NT2/D1 (cell line): Measurements from ENCODE around the gene IL18.
"Not testable (repeated sequence)": the region's sequence is repeated elsewhere in the genome, so short reads cannot be mapped to it uniquely, and the experiment has no call there.

Experiments
- DNase-seq: peaks from one replicate; pipeline ENCODE4 v3.0.0-alpha.2; 2011; ENCODE audit warnings: low read depth, low spot score
- H3K27me3 ChIP-seq: 2 replicates; pipeline ENCODE4 v1.6.0; 2011; ENCODE audit warnings: mild to moderate bottlenecking; ENCODE audit not compliant: insufficient read length, insufficient read depth
- H3K36me3 ChIP-seq: 2 replicates; pipeline ENCODE4 v1.6.1; 2011; ENCODE audit warnings: mild to moderate bottlenecking, low read length, mixed read lengths; ENCODE audit not compliant: insufficient read depth, insufficient read length
- H3K4me1 ChIP-seq: 2 replicates; pipeline ENCODE4 v1.5.1; 2011; ENCODE audit not compliant: insufficient read depth, insufficient read length
- H3K4me3 ChIP-seq: 2 replicates; pipeline ENCODE4 v1.5.1; 2011; ENCODE audit warnings: low read depth; ENCODE audit not compliant: insufficient read length
- H3K9ac ChIP-seq: 2 replicates; pipeline ENCODE4 v1.6.0; 2011; ENCODE audit warnings: low read depth; ENCODE audit not compliant: insufficient read length
- H3K9me3 ChIP-seq: 2 replicates; pipeline ENCODE4 v1.5.1; 2011; ENCODE audit warnings: mild to moderate bottlenecking, low read length; ENCODE audit not compliant: insufficient read depth
- SUZ12 ChIP-seq: IDR thresholded peaks from 2 replicates; pipeline ENCODE4 v1.6.1; 2011; ENCODE audit not compliant: insufficient read length, insufficient read depth; ENCODE audit errors: extremely low read depth
- YY1 ChIP-seq: IDR thresholded peaks from 2 replicates; pipeline ENCODE4 v1.6.1; 2011; ENCODE audit not compliant: insufficient read length, insufficient read depth
- ZNF274 ChIP-seq: IDR thresholded peaks from 2 replicates; pipeline ENCODE4 v1.6.1; 2011; ENCODE audit warnings: mild to moderate bottlenecking, low read depth, low read length

IL18 gene

GRCh38 chr11:112167145-112167544, 3.3 kb upstream of the IL18 start, which contains the start of gene TEX12:
Gene TEX12 (plus strand): TSS chr11:112167372. CDS start chr11:112169269, 1,897 bp downstream.
- no peak within 1 kb of the TSS for H3K9ac ChIP-seq
- no peak for DNase-seq
- H3K36me3 ChIP-seq, result no peaks in the 10 kb centered on the region
- no peak for TF ChIP-seq YY1
- no peak for TF ChIP-seq SUZ12
- no peak for TF ChIP-seq ZNF274
- H3K4me3 ChIP-seq, result no peak within 1 kb of the TSS
- no peaks in the 10 kb centered on the region for H3K9me3 ChIP-seq
- H3K27me3 ChIP-seq, result no peaks in the 10 kb centered on the region
- no peaks in the 10 kb centered on the region for H3K4me1 ChIP-seq

GRCh38 chr11:112166562-112166961, 2.7 kb upstream of the IL18 start:
- no peak overlapping the region for H3K4me3 ChIP-seq
- H3K9me3 ChIP-seq, result no peaks in the 10 kb centered on the region
- no peaks in the 10 kb centered on the region for H3K36me3 ChIP-seq
- no peaks in the 10 kb centered on the region for H3K27me3 ChIP-seq
- no peaks in the 10 kb centered on the region for H3K4me1 ChIP-seq
- TF ChIP-seq ZNF274 (no peak), YY1 (no peak), SUZ12 (no peak)
- no peak overlapping the region for H3K9ac ChIP-seq
- DNase-seq, result no peak

- H3K9me3 ChIP-seq, result no peaks in the 10 kb centered on the region
- no peaks in the 10 kb centered on the region for H3K27me3 ChIP-seq
- no peak for TF ChIP-seq YY1
- TF ChIP-seq ZNF274, result no peak
- no peak for TF ChIP-seq SUZ12
- no peak for DNase-seq
- no peak overlapping the region for H3K4me3 ChIP-seq
- H3K9ac ChIP-seq, result no peak overlapping the region
- no peaks in the 10 kb centered on the region for H3K36me3 ChIP-seq
- no peaks in the 10 kb centered on the region for H3K4me1 ChIP-seq
These were observed 1.2 kb upstream of the IL18 start for GRCh38 chr11:112165049-112165448.

- Histone ChIP-seq H3K27me3 (no peaks in the 10 kb centered on the region), H3K9ac (no peak overlapping the region), H3K4me1 (no peaks in the 10 kb centered on the region), H3K36me3 (no peaks in the 10 kb centered on the region), H3K9me3 (no peaks in the 10 kb centered on the region), H3K4me3 (no peak overlapping the region)
- DNase-seq, result no peak
- no peak for TF ChIP-seq ZNF274
- no peak for TF ChIP-seq SUZ12
- no peak for TF ChIP-seq YY1
These were observed 940 bp downstream of the IL18 start for GRCh38 chr11:112162761-112163546.

GRCh38 chr11:112162200-112162599, 1.7 kb downstream of the IL18 start:
- H3K9me3 ChIP-seq, DNase-seq, H3K27me3 ChIP-seq, H3K36me3 ChIP-seq, H3K4me3 ChIP-seq, H3K9ac ChIP-seq, H3K4me1 ChIP-seq: not testable (repeated sequence)

- DNase-seq, result no peak
- no peaks in the 10 kb centered on the region for H3K4me1 ChIP-seq
These were observed 2.9 kb downstream of the IL18 start for GRCh38 chr11:112161012-112161411.

GRCh38 chr11:112160091-112160848, 3.6 kb downstream of the IL18 start:
- no peaks in the 10 kb centered on the region for H3K27me3 ChIP-seq
- no peak overlapping the region for H3K4me3 ChIP-seq
- H3K4me1 ChIP-seq, result no peaks in the 10 kb centered on the region
- no peaks in the 10 kb centered on the region for H3K36me3 ChIP-seq
- no peak for DNase-seq
- no peaks in the 10 kb centered on the region for H3K9me3 ChIP-seq
- TF ChIP-seq ZNF274, result no peak
- no peak for TF ChIP-seq YY1
- no peak for TF ChIP-seq SUZ12
- no peak overlapping the region for H3K9ac ChIP-seq

More at GRCh38 chr11:112161012-112161411, 2.9 kb downstream of the IL18 start:
- Histone ChIP-seq H3K27me3 (no peaks in the 10 kb centered on the region), H3K9ac (no peak overlapping the region), H3K9me3 (no peaks in the 10 kb centered on the region), H3K4me3 (no peak overlapping the region), H3K36me3 (no peaks in the 10 kb centered on the region)
- TF ChIP-seq SUZ12 (no peak), YY1 (no peak), ZNF274 (no peak)
